GM12891 (cell line): ENCODE results near the gene STIM1.

Source experiments
- POLR2A ChIP-seq: IDR thresholded peaks from 2 replicates; pipeline ENCODE4 v1.6.1; 2011; ENCODE audit warnings: low read depth, low read length, control low read depth
- POLR2AphosphoS5 ChIP-seq: IDR thresholded peaks from 2 replicates; pipeline ENCODE4 v1.6.1; 2011; ENCODE audit warnings: low read depth, low read length, control low read depth
- POU2F2 ChIP-seq: IDR thresholded peaks from 2 replicates; pipeline ENCODE4 v1.6.1; 2011; ENCODE audit warnings: low read depth, mild to moderate bottlenecking, control low read depth, low read length, moderate library complexity
- SPI1 ChIP-seq: IDR thresholded peaks from 2 replicates; pipeline ENCODE4 v1.6.1; 2011; ENCODE audit warnings: low read depth, low read length, control low read depth
- TAF1 ChIP-seq: IDR thresholded peaks from 2 replicates; pipeline ENCODE4 v1.6.1; 2011; ENCODE audit warnings: low read depth, low read length, control low read depth

DNA sequence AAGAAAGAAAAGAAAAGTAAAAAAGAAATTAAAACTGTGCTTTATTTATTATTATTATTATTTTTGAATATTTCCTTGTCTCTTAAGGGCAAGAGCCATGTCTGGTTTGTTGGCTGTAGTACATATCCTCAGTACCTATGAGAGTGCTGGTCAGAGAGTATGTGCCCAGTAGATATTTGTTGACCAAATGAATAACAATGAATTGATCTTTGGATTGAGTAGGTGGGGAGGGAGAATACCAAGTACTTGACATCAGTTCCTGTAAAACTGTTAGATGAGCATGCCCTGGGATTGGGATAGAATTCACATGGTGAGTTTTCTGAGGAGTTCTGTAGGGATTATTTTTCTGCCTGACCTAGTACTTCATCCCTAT is 11.4 kb downstream of the STIM1 start:
- no peak for TF ChIP-seq POLR2AphosphoS5
- no peak for TF ChIP-seq POLR2A
- TF ChIP-seq TAF1: no peak
- TF ChIP-seq SPI1: no peak
- no peak for TF ChIP-seq POU2F2
